HFF-Myc (cell line): ENCODE results near the gene LY6G6C.

Source experiments
- DNase-seq: peaks from one replicate; pipeline ENCODE4 v3.0.0-alpha.2; 2011; ENCODE audit warnings: low read depth; ENCODE audit errors: extremely low read depth
- H3K4me3 ChIP-seq: replicated peaks from 2 replicates; pipeline ENCODE4 v1.5.1; 2011; ENCODE audit warnings: low read depth, mild to moderate bottlenecking, control low read depth, low read length
- CTCF ChIP-seq: IDR thresholded peaks from 2 replicates; pipeline ENCODE4 v1.5.1; 2012; ENCODE audit warnings: mild to moderate bottlenecking, low read depth, low read length, control low read depth; ENCODE audit errors: missing control alignments

Gene LY6G6C

GRCh38 chr6:31687860-31688693, 33.5 kb downstream of the LY6G6C start:
- H3K4me3 ChIP-seq: no peak overlapping the region
- no peak for TF ChIP-seq CTCF
- DNase-seq: no peak

DNA sequence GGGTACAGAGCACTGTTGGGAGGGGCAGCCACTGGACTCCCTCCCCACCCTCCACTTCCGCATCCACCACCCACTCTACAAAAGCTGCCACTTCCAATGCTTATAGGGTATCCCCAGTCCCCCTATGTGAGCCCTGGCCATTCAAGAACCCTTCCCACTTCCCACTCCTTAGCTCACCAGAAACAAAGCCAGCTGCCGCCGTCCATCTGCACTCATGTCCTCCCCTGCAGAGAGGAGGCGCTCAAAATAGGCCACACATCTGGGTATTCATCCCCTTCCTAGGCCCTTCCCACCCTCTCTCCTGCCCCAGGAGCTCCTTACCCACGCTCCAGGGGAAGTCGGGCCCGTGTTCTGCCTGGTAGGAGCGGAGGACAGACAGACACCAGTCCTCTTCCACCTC, 34.2 kb downstream of the LY6G6C start:
- DNase-seq: no peak
- no peak overlapping the region for H3K4me3 ChIP-seq
- no peak for TF ChIP-seq CTCF

DNA sequence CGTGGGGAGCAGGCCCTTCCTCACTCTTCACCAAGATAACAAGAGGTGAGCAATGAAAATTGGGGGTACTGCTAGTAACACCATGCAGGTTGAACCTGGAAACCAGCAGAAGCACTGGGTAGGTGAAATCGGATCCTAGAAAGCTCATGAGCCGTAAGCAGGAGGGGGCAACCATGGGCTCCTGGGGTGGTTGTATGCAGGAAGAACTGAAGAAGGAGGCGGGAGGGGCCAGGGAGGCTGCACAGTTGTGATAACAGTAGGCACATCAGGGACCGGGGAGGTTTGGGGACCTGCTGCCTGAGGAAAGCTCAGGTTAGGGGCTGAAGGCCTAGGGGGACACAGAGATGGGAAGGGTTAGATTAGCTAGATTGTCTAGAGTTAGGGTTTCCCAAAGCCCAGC, 35.1 kb downstream of the LY6G6C start:
- TF ChIP-seq CTCF: no peak
- DNase-seq: no peak
- no peak overlapping the region for H3K4me3 ChIP-seq

- H3K4me3 ChIP-seq: no peak overlapping the region
- DNase-seq: no peak
- TF ChIP-seq CTCF: no peak
Measured at GRCh38 chr6:31683591-31683990, 38.0 kb downstream of the LY6G6C start.

GRCh38 chr6:31681135-31681671, 40.3 kb downstream of the LY6G6C start:
- DNase-seq: no peak
- TF ChIP-seq CTCF: no peak
- peak overlapping the region; percentile 45 for H3K4me3 ChIP-seq

GRCh38 chr6:31680226-31681134, 41.1 kb downstream of the LY6G6C start, which contains the start of gene LY6G5C:
TSS of gene LY6G5C (minus strand) at chr6:31681067. CDS start at chr6:31680373, 694 bp downstream.
- peak; percentile 55 for TF ChIP-seq CTCF
- no peak for DNase-seq
- peak within 1 kb of the TSS; percentile 45 for H3K4me3 ChIP-seq
